Testis (tissue), 2 donors: ENCODE results near the gene MYCN.

Experiments used
- POLR2A ChIP-seq: fragments of 450-650 bp; IDR thresholded peaks from one replicate; pipeline ENCODE4 v1.6.1; 2017; ENCODE audit warnings: antibody characterized with exemption, mild to moderate bottlenecking, moderate library complexity
- TF ChIP-seq, protein P1 (sequence below), 3 experiments: fragments of 450-650 bp in 2 of 3; fragments of 200-600 bp in 1 of 3; sonication (generic) in 1 of 3; IDR thresholded peaks; one replicate each; pipeline ENCODE4 v1.5.1; 2016 to 2019; ENCODE audit warnings: antibody characterized with exemption in 3 of 3, mild to moderate bottlenecking in 2 of 3, moderate library complexity in 1 of 3

DNA sequence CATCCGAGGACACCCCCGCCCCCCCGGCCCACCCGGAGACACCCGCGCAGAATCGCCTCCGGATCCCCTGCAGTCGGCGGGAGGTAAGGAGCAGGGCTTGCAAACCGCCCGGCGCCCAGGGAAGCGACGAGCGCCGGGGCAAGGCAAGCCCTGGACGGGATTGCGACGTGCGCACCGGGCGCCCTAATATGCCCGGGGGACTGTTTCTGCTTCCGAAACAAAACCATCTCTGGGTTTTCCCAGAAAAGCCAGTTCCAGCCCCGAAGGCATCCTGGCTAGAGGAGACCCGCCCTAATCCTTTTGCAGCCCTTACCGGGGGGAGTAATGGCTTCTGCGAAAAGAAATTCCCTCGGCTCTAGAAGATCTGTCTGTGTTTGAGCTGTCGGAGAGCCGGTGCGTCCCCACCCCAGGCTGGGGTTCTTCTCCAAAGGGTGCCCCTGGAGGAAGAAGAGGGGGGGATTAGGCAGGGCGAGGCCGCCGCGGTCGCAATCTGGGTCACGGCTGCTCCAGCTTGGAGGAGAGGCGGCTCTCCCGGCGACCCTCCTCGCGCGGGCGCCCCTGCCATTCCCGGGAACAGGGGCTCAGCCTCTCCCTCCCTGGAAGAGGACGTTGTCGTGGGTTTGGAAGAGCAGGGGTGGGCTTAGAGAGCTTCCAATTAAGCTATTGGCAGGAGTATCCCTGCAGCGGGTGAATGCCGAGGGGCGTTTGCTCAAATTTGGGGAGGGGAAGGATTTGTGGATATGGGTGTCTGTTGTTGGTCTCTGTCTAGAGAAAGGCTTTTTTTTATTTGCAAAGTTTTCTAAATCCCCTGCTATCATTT, 521 bp downstream of the MYCN start:
- TF ChIP-seq, protein P1, sequence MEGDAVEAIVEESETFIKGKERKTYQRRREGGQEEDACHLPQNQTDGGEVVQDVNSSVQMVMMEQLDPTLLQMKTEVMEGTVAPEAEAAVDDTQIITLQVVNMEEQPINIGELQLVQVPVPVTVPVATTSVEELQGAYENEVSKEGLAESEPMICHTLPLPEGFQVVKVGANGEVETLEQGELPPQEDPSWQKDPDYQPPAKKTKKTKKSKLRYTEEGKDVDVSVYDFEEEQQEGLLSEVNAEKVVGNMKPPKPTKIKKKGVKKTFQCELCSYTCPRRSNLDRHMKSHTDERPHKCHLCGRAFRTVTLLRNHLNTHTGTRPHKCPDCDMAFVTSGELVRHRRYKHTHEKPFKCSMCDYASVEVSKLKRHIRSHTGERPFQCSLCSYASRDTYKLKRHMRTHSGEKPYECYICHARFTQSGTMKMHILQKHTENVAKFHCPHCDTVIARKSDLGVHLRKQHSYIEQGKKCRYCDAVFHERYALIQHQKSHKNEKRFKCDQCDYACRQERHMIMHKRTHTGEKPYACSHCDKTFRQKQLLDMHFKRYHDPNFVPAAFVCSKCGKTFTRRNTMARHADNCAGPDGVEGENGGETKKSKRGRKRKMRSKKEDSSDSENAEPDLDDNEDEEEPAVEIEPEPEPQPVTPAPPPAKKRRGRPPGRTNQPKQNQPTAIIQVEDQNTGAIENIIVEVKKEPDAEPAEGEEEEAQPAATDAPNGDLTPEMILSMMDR (IDR thresholded peaks at IDR 0.05), result no peak
- TF ChIP-seq POLR2A, result no peak
